ENCODE results near the gene TAGLN2. TPM values are rescaled to one million over a fixed set of nuclear protein-coding genes. Genes with fewer than 3 reads are reported as not detected.

TAGLN2 gene
- total RNA-seq, 1 experiment from 2014 or later = 464 TPM

- intact Hi-C loops (cut with micrococcal nuclease) = no loop called here
Observed at GRCh38 chr1:159972443-159973205, 47.3 kb upstream of the TAGLN2 start.

GRCh38 chr1:159970932-159971342, 45.6 kb upstream of the TAGLN2 start:
- ChIA-PET CTCF (interaction anchor here (0.5 to 7.5 kb wide), 5 partner anchors 25 to 825 kb away, joined by 3 to 72 read pairs (median 4); no protein-coding TSS in a partner anchor), POLR2A (interaction anchor here (1.2 to 1.3 kb wide), 2 partner anchors 30 to 60 kb away, joined by 3 read pairs; no protein-coding TSS in a partner anchor)
- H3K4me1 Mint-ChIP-seq (ENCODE audit: insufficient read depth, unreplicated experiment) = peaks cover 6% of the 10 kb centered on the region
- intact Hi-C loops (cut with micrococcal nuclease) = no loop called here
- no peak for DNase-seq (ENCODE audit: unreplicated experiment)
- no peak overlapping the region for H3K4me3 Mint-ChIP-seq (ENCODE audit: unreplicated experiment)
- TF ChIP-seq CTCF (IDR thresholded peaks at IDR 0.05; ENCODE audit: unreplicated experiment) = no peak
- no peak overlapping the region for H3K27ac Mint-ChIP-seq (ENCODE audit: low read depth, unreplicated experiment)
- H3K9me3 Mint-ChIP-seq (ENCODE audit: unreplicated experiment) = peaks cover 4% of the 10 kb centered on the region
- peaks cover 11% of the 10 kb centered on the region for H3K36me3 Mint-ChIP-seq (ENCODE audit: insufficient read depth, unreplicated experiment)
- no TSS peak for BruUV-seq (replicated peaks)
- no peaks in the 10 kb centered on the region for H3K27me3 Mint-ChIP-seq (ENCODE audit: insufficient read depth, unreplicated experiment)

More at GRCh38 chr1:159972443-159973205, 47.3 kb upstream of the TAGLN2 start:
- DNase-seq (ENCODE audit: unreplicated experiment) = no peak
- Mint-ChIP-seq H3K4me3 (ENCODE audit: unreplicated experiment) (no peak overlapping the region), H3K27me3 (ENCODE audit: insufficient read depth, unreplicated experiment) (no peaks in the 10 kb centered on the region), H3K36me3 (ENCODE audit: insufficient read depth, unreplicated experiment) (peaks cover 11% of the 10 kb centered on the region), H3K4me1 (ENCODE audit: insufficient read depth, unreplicated experiment) (no peaks in the 10 kb centered on the region), H3K9me3 (ENCODE audit: unreplicated experiment) (no peaks in the 10 kb centered on the region), H3K27ac (ENCODE audit: low read depth, unreplicated experiment) (no peak overlapping the region)
- POLR2A ChIA-PET = no interaction called here
- CTCF ChIA-PET = interaction anchor here (0.5 to 7.5 kb wide), 7 partner anchors 9 to 128 kb away, joined by 3 to 72 read pairs (median 4); no protein-coding TSS in a partner anchor
- no TSS peak for BruUV-seq (replicated peaks)
- no peak for TF ChIP-seq CTCF (IDR thresholded peaks at IDR 0.05; ENCODE audit: unreplicated experiment)

GRCh38 chr1:159968901-159969300, 43.6 kb upstream of the TAGLN2 start:
- H3K36me3 Mint-ChIP-seq (ENCODE audit: insufficient read depth, unreplicated experiment) = peaks cover 11% of the 10 kb centered on the region
- H3K9me3 Mint-ChIP-seq (ENCODE audit: unreplicated experiment) = peaks cover 8% of the 10 kb centered on the region
- BruUV-seq (replicated peaks) = no TSS peak
- no peak overlapping the region for H3K4me3 Mint-ChIP-seq (ENCODE audit: unreplicated experiment)
- ChIA-PET CTCF (interaction anchor here (0.6 to 7.5 kb wide), 6 partner anchors 23 to 97 kb away, joined by 4 to 72 read pairs (median 6); no protein-coding TSS in a partner anchor), POLR2A (no interaction called here)
- TF ChIP-seq CTCF (IDR thresholded peaks at IDR 0.05; ENCODE audit: unreplicated experiment) = no peak
- no peak overlapping the region for H3K27ac Mint-ChIP-seq (ENCODE audit: low read depth, unreplicated experiment)
- intact Hi-C loops (cut with micrococcal nuclease) = no loop called here
- H3K4me1 Mint-ChIP-seq (ENCODE audit: insufficient read depth, unreplicated experiment) = peaks cover 11% of the 10 kb centered on the region
- H3K27me3 Mint-ChIP-seq (ENCODE audit: insufficient read depth, unreplicated experiment) = no peaks in the 10 kb centered on the region
- DNase-seq (ENCODE audit: unreplicated experiment) = no peak

- H3K4me1 Mint-ChIP-seq (ENCODE audit: insufficient read depth, unreplicated experiment) = peaks cover 45% of the 10 kb centered on the region
- no TSS peak for BruUV-seq (replicated peaks)
- CTCF ChIA-PET = interaction anchor here (0.9 to 52.4 kb wide), 3 partner anchors 31 to 73 kb away, joined by 3 to 1675 read pairs (median 6); no protein-coding TSS in a partner anchor
- POLR2A ChIA-PET = interaction anchor here (0.8 kb wide), 1 partner anchor 28 kb away, joined by 3 read pairs; no protein-coding TSS in a partner anchor
- peaks cover 8% of the 10 kb centered on the region for H3K9me3 Mint-ChIP-seq (ENCODE audit: unreplicated experiment)
- no peak for DNase-seq (ENCODE audit: unreplicated experiment)
- H3K4me3 Mint-ChIP-seq (ENCODE audit: unreplicated experiment) = no peak overlapping the region
- intact Hi-C loops (cut with micrococcal nuclease) = no loop called here
- TF ChIP-seq CTCF (IDR thresholded peaks at IDR 0.05; ENCODE audit: unreplicated experiment) = no peak
- H3K36me3 Mint-ChIP-seq (ENCODE audit: insufficient read depth, unreplicated experiment) = peaks cover 11% of the 10 kb centered on the region
- no peaks in the 10 kb centered on the region for H3K27me3 Mint-ChIP-seq (ENCODE audit: insufficient read depth, unreplicated experiment)
- H3K27ac Mint-ChIP-seq (ENCODE audit: low read depth, unreplicated experiment) = no peak overlapping the region
Observed at GRCh38 chr1:159965263-159965662, 40.0 kb upstream of the TAGLN2 start.
